Measurements from ENCODE around the gene ERH.
A peak's percentile ranks its signal among the peaks of the same experiment; 100 is the strongest.
"Not testable (repeated sequence)": the region's sequence is repeated elsewhere in the genome, so short reads cannot be mapped to it uniquely, and the experiment has no call there.

The ERH gene

DNA sequence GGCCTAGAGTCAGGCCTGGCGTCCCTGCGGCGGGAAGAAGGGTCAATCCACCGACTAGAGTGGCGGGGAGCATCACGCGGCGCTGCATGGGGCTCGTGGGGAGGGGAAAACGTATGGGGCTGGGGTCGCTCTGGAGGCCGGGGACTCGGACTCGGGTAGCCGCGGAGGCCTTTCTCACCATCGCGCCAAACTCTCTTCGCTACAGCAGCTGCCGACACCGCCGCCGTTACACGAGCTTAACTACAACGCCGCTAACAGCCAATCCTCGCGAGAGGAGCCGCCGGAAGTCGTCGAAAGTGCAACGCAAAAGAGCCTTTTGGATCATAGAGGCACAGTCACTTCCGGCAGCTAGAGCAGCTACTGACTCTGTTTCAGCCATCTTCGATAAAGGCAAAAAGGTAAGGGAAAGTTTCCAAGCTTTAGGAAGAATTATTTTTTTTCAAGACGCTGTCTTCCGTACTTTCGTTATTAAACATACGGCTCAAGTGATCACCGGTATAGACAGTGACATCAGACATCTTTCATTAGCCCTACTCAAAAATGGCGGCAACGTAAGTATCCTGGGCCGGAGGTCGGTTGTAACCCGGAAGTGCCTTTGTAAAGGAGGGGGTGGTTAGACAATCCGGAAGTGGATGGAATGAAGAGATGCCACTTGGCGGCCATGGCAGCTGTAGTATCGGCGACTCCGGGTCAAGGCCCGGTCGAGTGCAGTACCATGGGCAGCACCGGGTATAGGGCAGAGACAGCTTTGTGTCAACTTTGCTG is at the start of gene ERH, which contains the start of gene SLC39A9:
TSS of gene ERH (minus strand) at position 247 of the 765 bp plus-strand sequence. CDS start at position 181, 66 bp downstream.
TSS of gene SLC39A9 (plus strand) at position 640 of the 765 bp plus-strand sequence. CDS start 678 bp downstream, outside the sequence.
- DNase-seq, result peak; percentile 98

DNA sequence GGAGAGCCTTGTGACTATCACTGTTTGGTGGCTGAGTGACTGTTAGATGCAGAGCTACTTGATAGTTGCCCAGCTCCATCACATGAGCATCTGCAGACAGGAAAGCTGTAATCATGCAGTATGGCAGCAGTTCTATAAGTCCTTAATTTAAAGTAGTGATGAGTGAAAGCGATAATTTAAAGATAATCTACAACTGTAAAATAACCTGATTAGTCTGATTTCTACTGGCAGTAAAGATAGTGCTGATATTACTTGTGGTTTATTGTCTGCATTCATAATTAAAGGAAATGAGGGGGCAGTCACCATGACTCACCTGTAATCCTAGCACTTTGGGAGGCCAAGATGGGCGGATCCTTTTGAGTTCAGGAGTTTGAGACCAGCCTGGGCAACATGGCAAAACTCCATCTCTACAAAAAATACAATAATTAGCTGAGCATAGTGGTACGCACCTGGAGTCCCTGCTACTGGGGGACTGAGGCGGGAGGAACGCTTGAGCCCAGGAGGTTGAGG is 45.3 kb upstream of the ERH start:
- no peak for DNase-seq

DNA sequence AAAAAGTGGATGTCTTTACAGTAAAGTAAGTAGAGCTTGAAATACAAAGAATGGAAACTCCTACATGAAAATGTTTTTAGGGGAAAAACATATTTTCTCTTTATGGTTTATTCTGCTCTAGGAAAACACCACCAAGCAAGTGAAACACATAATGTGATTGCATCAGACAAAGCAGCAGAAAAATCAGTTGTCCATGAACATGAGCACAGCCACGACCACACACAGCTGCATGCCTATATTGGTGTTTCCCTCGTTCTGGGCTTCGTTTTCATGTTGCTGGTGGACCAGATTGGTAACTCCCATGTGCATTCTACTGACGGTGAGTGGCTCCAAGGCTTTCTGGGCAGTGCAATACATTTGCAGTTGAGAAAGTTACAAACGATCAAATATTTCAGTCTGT is 43.8 kb upstream of the ERH start:
- DNase-seq, result no peak

DNA sequence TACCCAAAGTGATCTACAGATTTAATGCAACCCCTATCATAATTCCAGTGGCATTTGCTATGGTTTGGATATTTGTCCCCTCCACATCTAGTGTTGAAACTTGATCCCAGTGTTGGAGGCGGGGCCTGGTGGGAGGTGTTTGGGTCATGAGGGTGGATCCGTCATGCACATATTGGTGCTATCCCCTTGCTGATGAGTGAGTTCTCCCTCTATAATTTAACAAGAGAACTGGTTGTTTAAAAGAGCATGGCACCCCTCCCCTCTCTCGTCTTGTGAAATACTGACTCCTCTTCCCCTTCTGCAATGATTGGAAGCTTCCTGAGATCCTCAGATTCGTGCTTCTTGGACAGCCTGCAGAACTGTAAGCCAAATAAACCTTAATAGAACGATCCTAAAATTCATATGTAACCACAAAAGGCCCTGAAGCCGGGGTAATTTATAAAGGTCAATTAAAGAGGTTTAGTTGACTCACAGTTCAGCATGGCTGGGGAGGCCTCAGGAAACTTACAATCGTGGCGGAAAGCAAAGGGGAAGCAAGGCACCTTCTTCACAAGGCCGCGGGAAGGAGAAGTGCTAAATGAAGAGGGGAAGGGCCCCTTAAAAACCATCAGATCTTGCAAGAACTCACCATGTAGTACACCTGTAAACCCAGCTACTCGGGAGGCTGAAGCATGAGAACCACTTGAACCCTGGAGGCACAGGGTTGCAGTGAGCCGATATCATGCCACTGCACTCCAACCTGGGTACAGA is 41.6 kb upstream of the ERH start:
- DNase-seq, result no peak

DNA sequence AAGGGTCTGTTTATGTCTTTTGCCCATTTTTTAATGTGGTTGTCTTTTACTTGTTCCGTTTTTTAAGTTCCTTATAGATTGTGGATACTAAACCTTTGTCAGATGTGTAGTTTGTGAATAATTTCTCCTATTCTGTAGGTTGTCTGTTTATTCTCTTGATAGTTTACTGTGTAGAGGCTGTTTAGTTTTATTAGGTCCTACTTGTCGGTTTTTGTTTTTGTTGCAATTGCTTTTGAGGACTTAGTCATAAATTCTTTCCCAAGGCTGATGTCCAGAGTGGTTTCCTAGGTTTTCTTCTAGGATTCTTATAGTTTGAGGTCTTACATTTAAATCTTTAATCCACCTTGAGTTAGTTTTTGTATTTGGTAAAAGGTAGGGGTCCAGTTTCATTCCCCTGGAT is 34.3 kb upstream of the ERH start:
- no peak for DNase-seq

DNA sequence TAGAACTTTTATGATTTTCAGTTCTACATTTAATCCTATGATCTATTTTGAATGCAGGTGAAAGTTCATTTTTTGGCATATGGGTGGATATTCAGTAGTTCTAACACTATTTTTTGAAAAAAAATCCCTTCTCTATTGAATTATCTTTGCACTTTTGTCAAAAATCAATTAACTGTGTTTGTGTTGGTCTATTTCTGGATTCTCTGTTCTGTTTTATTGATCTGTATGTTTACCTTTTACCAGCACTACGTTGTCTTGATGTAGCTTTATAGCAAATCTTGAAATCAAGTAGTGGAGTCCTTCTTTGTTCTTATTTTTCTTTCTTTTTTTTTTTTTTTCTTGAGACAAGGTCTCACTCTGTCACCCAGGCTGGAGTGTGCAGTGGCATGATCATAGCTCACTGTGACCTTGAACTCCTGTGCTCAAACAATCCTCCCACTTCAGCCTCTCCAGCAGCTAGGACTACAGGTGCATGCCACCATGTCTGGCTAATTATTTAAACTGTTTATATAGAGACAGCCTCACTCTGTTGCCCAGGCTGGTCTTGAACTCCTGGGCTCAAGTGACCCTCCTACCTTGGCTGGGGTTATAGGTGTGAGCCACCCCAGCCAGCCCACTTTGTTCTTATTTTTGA is 32.3 kb upstream of the ERH start:
- no peak for DNase-seq

DNA sequence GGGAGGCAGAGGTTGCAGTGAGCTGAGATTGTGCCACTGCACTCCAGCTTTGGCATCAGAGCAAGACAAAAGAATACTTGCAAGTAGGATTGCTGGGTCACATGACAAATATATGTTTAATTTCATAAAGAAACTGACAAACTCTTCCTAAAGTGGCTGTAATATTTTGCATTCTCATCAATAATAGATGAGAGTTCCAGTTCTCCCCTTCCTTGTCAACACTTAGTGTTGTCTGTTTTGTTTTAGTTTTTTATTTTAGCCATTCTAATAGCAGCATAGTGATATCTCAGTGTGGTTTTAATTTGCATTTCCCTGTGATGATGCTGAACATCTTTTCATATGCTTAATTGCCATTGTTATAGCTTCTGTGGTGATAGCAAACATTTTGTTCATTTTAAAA is 31.5 kb upstream of the ERH start:
- DNase-seq, result no peak

DNA sequence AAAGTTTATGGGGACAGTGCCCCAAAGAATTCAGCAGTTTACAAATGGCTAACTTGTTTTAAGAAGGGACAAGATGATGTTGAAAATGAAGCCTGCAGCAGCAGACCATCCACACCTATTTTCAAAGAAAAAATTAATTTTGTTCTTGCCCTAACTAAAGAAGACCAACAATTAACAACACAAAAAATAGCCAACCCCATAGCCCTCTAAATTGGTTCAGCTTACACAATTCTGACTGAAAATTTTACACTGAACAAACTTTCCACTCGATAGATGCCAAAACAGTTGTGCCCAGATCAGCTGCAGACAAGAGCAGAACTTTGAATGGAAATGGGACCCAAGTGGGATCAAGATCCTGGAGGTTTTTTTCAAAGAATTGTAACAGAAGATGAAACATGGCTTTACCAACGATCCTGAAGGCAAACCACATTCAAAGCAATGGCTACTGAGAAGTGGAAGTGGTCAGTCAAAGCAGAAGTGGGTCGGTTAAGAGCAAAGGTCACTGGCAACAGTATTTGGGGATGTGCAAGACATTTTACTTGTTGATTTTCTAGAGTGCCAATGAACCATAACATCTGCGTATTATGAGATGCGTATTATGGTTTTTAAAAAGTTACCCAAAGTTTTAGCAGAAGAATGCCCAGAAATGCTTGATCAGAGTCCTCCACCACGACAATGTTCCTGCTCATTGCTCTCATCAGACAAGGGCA is 30.3 kb upstream of the ERH start:
- DNase-seq, result no peak

DNA sequence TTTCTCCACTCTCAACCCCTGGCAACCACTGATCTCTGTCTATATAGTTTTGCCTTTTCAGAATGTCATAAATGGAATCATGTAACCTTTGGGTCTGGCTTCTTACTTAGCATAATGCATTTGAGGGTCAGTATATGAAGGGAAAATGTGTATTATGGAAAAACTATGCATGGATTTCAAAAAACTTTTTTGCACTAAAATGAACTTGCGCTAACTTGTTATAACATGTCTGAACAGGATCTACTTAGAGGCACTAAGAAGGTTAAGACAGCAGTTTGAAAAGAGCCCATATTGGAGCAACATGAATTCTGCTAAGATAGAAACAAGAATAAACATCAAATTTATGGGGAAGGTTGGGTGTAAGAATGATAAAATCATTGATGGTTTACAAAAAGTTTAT is 29.5 kb upstream of the ERH start:
- no peak for DNase-seq

DNA sequence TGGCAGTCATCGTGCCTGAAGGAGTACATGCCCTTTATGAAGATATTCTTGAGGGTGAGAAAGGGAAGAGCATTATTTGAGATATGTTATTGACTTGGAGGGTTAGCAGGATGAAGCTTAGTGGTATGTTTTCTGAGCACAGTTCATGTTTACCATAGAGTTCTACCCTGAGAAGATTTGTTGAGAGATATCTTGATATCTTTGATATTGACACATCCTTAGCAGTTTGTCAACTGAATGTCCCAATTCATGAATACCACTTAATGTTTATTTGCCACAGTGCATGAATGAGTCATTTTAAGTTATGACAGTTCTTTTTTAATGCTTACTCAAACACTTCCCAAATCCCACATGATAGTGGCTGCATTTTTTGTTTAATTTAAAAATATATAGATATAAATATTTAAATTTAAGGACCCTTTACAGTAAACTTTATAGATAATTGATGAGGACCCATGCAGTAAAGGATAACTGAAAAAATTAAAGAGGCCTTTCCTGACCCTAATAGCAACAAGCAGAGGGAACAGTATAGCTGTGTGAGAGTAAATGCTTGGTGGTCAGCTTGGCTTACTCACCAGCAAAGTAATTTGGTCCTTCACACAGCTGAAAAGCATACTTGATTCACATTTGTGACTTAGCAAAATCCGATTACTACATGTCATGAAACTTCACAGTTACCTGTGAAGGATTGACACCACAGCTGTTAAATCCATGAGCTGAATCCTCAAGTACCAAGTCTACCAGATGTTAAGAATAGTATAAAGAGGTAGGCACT is 26.2 kb upstream of the ERH start:
- DNase-seq, result no peak

DNA sequence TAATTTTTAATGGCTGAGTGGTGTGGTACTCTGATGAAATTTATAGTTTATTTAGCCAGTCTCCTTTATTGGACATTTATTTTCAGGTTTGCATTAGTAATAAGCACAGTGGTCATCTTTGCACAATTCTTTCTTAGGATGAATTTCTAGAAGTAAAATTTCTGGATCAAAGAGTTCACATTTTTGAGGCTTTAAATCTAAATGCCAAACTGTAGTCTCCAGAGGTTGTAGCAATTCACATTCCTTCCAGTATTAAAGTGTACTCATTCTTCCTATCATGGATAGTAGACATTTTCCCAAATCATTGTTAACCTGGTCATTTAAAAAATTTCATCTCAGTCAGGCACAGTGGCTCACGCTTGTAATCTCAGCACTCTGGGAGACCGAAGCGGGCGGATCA is 25.2 kb upstream of the ERH start:
- no peak for DNase-seq

DNA sequence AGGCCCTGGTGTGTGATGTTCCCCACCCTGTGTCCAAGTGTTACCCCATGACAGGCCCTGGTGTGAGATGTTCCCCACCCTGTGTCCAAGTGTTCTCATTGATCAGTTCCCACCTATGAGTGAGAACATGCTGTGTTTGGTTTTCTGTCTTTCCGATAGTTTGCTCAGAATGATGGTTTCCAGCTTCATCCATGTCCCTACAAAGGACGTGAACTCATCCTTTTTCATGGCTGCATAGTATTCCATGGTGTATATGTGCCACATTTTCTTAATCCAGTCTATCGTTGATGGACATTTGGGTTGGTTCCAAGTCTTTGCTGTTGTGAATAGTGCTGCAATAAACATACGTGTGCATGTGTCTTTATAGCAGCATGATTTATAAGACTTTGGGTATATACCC is 18.0 kb upstream of the ERH start:
- DNase-seq, result not testable (repeated sequence)

DNA sequence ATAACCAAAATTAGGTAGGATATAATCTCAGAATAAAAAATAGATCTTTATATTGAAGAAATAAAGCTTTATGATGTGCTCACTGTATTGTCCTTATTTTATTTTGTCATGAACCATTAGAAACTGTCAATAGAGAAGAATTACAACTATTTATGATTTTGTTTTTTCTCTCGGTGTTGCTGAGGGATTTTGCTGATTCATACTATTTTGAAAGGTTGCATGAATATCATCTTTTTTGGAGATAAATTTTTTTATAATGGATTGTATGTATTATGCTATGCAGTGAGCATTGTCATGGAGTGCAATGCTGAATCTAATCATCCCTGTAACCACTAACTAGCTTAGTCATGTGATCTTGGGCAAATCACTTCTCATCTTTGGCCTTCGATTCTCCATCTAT is 15.4 kb upstream of the ERH start:
- no peak for DNase-seq

DNA sequence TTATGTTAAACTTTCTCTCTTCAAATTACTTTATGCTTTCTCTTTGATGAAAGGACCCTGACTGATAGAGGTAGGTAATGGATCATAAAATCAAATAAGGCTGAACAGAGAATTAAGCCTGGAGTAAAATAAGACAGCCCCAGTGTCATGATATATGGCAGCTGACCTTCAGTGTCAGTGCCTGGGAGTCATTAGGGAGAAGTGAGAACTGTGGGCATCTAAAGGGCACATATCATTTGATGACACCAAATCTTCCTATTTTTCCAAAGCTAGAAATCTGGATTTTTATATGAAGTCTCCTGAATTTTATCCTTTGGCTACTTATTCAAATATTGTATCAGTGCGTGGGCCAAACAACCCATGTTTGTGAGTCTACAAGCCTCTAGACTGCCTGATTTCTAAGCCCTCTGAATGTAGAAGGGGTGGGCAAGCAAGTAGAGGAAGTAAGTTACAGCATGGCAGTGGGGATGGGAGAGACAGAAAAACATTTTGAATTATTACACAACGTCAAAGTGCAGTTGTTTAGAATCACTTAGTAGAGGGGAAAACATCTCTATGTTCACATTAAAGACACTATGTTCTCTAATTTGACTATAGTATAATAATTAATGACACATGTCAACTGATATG is 10.3 kb upstream of the ERH start:
- no peak for DNase-seq

DNA sequence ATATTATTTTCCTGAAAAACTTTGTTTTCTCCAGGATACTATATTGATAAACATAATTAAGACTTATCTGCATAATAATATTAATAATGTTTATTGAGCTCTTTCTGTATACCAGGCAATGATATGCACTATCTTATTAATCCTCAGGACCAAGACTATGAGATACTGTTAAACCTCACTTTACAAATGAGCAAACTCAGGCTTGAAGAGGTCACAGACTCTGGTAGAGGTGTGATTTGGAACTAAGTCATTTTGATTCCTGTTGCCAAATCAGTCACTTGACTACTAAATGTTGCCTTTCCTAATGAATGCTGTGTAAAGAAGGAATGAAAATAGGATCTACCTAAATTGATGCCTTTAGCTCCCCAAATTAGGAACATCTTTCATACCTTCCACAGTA is 7.7 kb upstream of the ERH start:
- DNase-seq, result no peak

DNA sequence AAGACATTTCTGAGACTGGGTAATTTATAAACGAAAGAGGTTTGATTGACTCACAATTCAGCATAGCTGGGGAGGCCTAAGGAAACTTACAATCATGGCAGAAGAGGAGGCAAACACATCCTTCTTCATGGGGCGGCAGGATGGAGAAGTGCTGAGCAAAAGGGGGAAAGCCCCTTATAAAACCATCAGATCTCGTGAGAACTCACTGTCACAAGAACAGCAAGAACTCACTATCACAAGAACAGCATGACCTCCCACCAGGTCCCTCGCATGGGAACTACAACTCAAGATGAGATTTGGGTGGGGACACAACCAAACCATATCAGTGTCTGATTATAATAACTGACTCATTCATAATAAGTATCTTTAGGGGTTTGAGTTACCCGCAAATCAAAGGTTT is 6.8 kb upstream of the ERH start:
- no peak for DNase-seq

DNA sequence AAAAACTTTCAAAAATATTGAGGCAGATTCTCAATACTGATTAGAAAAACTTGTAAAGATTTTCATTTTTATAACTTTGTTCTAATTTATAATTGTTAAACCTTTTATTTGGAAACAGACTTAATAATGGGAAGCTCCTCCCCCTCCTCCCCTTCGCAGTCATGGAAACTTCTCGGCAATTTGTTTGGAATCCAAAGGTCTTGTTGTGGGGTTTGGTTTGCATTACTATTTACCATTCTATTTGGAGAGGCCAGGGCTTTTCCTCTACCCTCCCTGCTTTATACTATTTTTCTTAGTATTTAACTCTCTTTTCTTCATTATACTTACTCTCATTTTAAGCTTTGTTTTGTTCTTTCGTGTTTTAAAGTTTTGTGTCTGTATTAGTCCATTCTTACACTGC is 6.4 kb upstream of the ERH start:
- no peak for DNase-seq

DNA sequence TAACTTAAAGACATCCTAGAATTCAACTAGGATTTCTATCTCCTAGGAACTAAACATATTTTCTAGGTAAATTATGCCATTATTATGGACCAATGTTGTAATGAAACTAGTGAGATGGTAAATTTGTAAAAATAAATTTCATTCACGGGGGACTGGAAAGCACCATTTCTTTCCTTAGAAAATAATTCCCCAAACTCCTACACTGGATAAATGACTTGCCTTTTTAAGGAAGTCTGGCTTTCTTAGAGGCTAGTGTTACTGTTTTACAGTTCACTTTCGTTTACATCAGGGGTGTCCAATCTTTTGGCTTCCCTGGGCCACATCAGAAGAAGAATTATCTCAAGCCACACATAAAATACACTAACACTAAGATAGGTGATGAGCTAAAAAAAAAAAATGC is 3.7 kb upstream of the ERH start:
- DNase-seq, result no peak

DNA sequence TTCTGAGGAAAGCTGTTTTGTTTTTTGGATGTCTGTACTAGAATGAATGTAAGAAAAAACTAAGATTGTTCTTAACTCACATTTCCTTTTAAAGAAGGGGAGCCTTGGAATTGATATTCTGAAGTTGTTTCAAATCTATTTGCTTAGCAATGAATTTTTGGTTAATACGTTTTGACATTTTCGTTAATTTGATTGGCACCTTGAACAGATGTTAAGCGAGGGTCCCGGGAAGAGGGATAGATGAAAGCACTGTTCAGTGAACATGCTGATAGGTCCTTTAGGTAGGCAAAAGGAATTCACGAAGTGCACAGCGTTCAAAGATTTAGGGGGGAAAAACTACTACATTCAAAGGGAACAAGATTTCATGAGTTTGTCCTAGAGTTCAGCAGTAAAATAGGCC is 2.1 kb upstream of the ERH start:
- DNase-seq, result no peak

DNA sequence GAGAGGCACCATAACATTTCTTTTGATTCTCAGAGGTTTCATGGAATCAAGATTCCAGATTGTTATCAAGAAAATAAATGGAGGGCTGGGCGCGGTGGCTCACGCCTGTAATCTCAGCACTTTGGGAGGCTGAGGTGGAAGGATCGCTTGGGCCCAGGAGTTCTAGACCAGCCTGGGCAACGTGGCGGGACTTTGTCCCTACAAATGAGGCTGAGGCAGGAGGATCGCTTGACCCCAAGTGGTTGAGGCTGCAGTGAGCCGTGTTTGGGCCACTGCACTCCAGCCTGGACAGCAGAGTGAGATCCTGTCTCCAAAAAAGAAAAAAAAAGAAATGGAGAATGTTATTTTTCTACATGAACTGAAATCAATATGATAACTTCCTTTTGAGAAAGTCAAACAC is 1.7 kb upstream of the ERH start:
- no peak for DNase-seq

DNA sequence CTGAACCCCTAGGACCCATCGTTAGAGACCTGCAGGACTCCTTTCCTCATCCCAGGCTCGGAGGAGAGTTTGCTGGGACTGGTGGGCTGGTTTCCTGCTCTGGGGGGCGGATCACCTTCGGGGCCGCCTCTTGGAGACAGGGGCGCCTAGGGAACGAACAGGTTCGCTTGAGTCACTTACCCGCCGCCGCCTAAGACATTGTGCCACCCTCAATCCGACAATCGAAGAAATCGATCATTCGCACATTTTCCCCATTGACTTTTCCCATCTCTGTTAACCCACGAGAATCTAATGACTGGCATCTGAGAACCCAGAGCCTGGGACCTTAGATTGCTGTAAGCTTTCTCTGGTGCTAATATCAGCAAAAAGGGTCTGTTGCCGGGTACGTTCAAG is 715 bp upstream of the ERH start:
- no peak for DNase-seq

DNA sequence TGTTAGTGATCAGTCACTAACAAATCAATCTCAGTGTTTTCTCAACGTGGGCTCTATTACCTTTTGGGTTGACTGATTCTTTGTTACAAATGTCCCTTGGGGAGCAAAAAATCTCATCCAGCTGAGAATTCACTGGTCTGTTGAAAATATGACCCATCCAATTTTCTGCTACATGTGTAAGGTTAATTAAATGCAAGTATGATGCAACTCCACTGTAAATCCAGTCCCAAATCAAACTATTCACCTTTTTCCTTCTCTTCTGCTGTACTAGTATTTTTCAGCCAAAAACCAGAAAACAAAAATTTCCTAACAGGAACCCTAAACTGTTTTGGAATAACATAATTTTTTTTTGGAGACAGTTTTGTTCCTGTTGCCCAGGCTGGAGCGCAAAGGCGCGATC is 2.2 kb downstream of the ERH start:
- no peak for DNase-seq

All from NCI-H187 treated with DMSO at 0.1 percent for 48 hours (cell line).